ENCODE results near the gene PTGES2. TPM values are rescaled to one million over a fixed set of nuclear protein-coding genes. Genes with fewer than 3 reads are reported as not detected.
A peak's percentile ranks its signal among the peaks of the same experiment; 100 is the strongest.

The PTGES2 gene
- total and polyA plus RNA-seq, 9 of the 15 experiments (the other 6 are each of a cell fraction or from before 2014, with no cell fraction given): 2.4 to 196 (median 90.1) TPM

DNA sequence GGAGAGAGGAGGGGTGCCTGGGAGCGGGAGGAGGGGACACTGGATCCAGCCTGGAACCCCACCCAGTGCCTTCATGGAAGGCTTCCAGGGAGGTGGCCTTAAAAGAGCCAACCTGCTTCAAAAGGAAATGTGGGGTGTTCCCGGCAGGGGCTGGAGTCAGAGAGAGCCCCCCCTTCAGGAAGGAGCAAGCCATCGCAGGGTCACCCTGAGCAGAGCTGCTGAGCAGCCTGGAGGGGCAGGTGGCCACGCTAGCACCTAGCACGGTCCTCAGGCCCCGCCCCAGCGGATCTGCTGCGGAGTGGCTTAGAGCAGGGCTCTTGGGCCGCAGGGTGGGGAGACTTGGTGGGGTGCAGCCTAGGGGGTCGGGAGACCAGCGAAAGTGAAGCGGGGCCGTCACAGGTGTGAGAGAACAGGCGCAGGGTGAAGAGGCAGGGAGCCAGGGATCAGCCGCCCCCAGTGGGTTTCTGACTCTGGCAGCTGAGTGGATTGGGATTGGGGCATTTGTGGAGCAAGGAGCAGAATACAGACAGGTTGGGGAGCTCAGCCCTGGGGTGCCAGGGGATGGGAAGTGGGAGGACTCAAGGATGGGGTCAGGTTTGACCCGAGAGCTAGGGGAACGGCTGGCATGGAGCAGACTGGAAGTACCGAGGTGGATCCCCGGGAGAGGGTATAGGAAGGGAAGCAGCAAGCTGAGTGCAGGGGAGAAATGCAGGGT is 23.2 kb upstream of the PTGES2 start (continued):
- no peak for TF ChIP-seq NCOA2 (IDR thresholded peaks at IDR 0.05; ENCODE audit: partially characterized antibody in 2 of 2)
- peak; percentile 94 for TF ChIP-seq STAT6 (CRISPR knock-in tag; IDR thresholded peaks at IDR 0.05)
- TF ChIP-seq PRMT5 (CRISPR knock-in tag; IDR thresholded peaks at IDR 0.05): 0 out of 2 replicates have a peak, but pooled peaks have one; percentile 13
- no peak for TF ChIP-seq MEIS2 (IDR thresholded peaks at IDR 0.05; ENCODE audit: partially characterized antibody)
- TF ChIP-seq SMC3 (conservative IDR thresholded peaks at IDR 0.05; ENCODE audit: insufficient read depth, low read depth, low read length): peak; percentile 34; the same call in 1 of the 2 replicates
- TF ChIP-seq ZNF77 (CRISPR knock-in tag; IDR thresholded peaks at IDR 0.05): no peak
- TF ChIP-seq CXXC5 (CRISPR knock-in tag; IDR thresholded peaks at IDR 0.05): peak; percentile 42; the same call in 1 of the 2 replicates
- TF ChIP-seq POLR2G (IDR thresholded peaks at IDR 0.05; ENCODE audit: low read depth, low read length): peak; percentile 59
- TF ChIP-seq ZBTB5 (IDR thresholded peaks at IDR 0.05): no peak
- peak; percentile 77 for TF ChIP-seq CHD4 (IDR thresholded peaks at IDR 0.05; ENCODE audit: insufficient read depth, insufficient replicate concordance, low read depth, low read length, poor library complexity, severe bottlenecking)
- peak; percentile 89 for TF ChIP-seq ZBTB7A (IDR thresholded peaks at IDR 0.05; ENCODE audit: borderline replicate concordance, control insufficient read depth, low read depth, low read length)
- 0 out of 2 replicates have a peak, but pooled peaks have one; percentile 72 for TF ChIP-seq TRIM28 (IDR thresholded peaks at IDR 0.05)
- TF ChIP-seq, protein P1, sequence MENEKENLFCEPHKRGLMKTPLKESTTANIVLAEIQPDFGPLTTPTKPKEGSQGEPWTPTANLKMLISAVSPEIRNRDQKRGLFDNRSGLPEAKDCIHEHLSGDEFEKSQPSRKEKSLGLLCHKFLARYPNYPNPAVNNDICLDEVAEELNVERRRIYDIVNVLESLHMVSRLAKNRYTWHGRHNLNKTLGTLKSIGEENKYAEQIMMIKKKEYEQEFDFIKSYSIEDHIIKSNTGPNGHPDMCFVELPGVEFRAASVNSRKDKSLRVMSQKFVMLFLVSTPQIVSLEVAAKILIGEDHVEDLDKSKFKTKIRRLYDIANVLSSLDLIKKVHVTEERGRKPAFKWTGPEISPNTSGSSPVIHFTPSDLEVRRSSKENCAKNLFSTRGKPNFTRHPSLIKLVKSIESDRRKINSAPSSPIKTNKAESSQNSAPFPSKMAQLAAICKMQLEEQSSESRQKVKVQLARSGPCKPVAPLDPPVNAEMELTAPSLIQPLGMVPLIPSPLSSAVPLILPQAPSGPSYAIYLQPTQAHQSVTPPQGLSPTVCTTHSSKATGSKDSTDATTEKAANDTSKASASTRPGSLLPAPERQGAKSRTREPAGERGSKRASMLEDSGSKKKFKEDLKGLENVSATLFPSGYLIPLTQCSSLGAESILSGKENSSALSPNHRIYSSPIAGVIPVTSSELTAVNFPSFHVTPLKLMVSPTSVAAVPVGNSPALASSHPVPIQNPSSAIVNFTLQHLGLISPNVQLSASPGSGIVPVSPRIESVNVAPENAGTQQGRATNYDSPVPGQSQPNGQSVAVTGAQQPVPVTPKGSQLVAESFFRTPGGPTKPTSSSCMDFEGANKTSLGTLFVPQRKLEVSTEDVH (IDR thresholded peaks at IDR 0.05; ENCODE audit: low read depth, partially characterized antibody): no peak
- TF ChIP-seq NBN (IDR thresholded peaks at IDR 0.05; ENCODE audit: low read depth): no peak
- peak; percentile 55 for TF ChIP-seq BHLHE40 (IDR thresholded peaks at IDR 0.05; ENCODE audit: low read length)
- TF ChIP-seq JUND (IDR thresholded peaks at IDR 0.05; ENCODE audit: borderline replicate concordance, low read depth, low read length): peak; percentile 59
- TF ChIP-seq JUND (tag; IDR thresholded peaks at IDR 0.05; ENCODE audit: borderline replicate concordance, low read depth, low read length): no peak; the same call in 1 of the 3 replicates
